GM23248 (cell line): ENCODE measurements around the gene GINS2. TPM values are rescaled to one million over a fixed set of nuclear protein-coding genes. Genes with fewer than 3 reads are reported as not detected.

Experiments
- DNase-seq: peaks from one replicate; pipeline ENCODE4 v3.0.0-alpha.2; 2015
- H2AFZ ChIP-seq: fragments of 200-600 bp; sonication (generic); 2 replicates; pipeline ENCODE4 v1.6.1; 2016; ENCODE audit warnings: antibody characterized with exemption
- H3F3A ChIP-seq: fragments of 200-600 bp; sonication (generic); 2 replicates; pipeline ENCODE4 v1.6.1; 2016; ENCODE audit warnings: mild to moderate bottlenecking, antibody characterized with exemption, mixed run types; ENCODE audit not compliant: insufficient read depth
- H3K27ac ChIP-seq: fragments of 200-600 bp; sonication (generic); 2 replicates; pipeline ENCODE4 v1.5.1; 2016; ENCODE audit warnings: mild to moderate bottlenecking
- H3K27me3 ChIP-seq: fragments of 200-600 bp; sonication (generic); replicated peaks from 2 replicates; pipeline ENCODE4 v1.6.1; 2016; ENCODE audit warnings: mild to moderate bottlenecking; ENCODE audit not compliant: insufficient read depth
- H3K36me3 ChIP-seq: fragments of 200-600 bp; sonication (generic); 2 replicates; pipeline ENCODE4 v1.6.1; 2016; ENCODE audit warnings: low read depth, mild to moderate bottlenecking
- H3K4me1 ChIP-seq: fragments of 200-600 bp; sonication (generic); 2 replicates; pipeline ENCODE4 v1.6.1; 2016; ENCODE audit warnings: mild to moderate bottlenecking; ENCODE audit not compliant: insufficient read depth
- H3K4me2 ChIP-seq: fragments of 200-600 bp; sonication (generic); one replicate; pipeline ENCODE4 v1.6.1; 2016; ENCODE audit warnings: mild to moderate bottlenecking; ENCODE audit not compliant: unreplicated experiment
- H3K4me3 ChIP-seq: fragments of 200-600 bp; sonication (generic); 2 replicates; pipeline ENCODE4 v1.5.1; 2016; ENCODE audit warnings: mild to moderate bottlenecking
- H3K79me2 ChIP-seq: fragments of 200-600 bp; sonication (generic); 2 replicates; pipeline ENCODE4 v1.6.1; 2016; ENCODE audit warnings: mild to moderate bottlenecking; ENCODE audit not compliant: insufficient read depth
- H3K9ac ChIP-seq: fragments of 200-600 bp; sonication (generic); 2 replicates; pipeline ENCODE4 v1.6.1; 2016; ENCODE audit warnings: mild to moderate bottlenecking
- H3K9me2 ChIP-seq: fragments of 200-600 bp; sonication (generic); 2 replicates; pipeline ENCODE4 v1.6.1; 2016; ENCODE audit warnings: mixed run types, mild to moderate bottlenecking, moderate library complexity; ENCODE audit not compliant: insufficient read depth
- H3K9me3 ChIP-seq: fragments of 200-600 bp; sonication (generic); one replicate; pipeline ENCODE4 v1.6.1; 2017; ENCODE audit warnings: low read depth
- H4K20me1 ChIP-seq: fragments of 200-600 bp; sonication (generic); 2 replicates; pipeline ENCODE4 v1.6.0; 2016; ENCODE audit not compliant: insufficient read depth
- EZH2 ChIP-seq: fragments of 200-600 bp; sonication (generic); IDR thresholded peaks from 2 replicates; pipeline ENCODE4 v1.6.1; 2018; ENCODE audit warnings: antibody characterized with exemption, mild to moderate bottlenecking; ENCODE audit not compliant: insufficient read depth, poor library complexity, severe bottlenecking
- EZH2phosphoT487 ChIP-seq: fragments of 200-600 bp; sonication (generic); IDR thresholded peaks from 2 replicates; pipeline ENCODE4 v1.6.1; 2018; ENCODE audit warnings: antibody characterized with exemption, moderate library complexity, mild to moderate bottlenecking, low read depth; ENCODE audit not compliant: insufficient read depth
- WGBS, 2 experiments: methylation state at CpG; one replicate each; pipeline ENCODE4 v1.1.6; 2015 to 2017; ENCODE audit warnings: low lambda C conversion rate in 2 of 2, low coverage in 1 of 2; ENCODE audit errors: missing lambda C conversion rate in 2 of 2; 5-methylcytosine and 5-hydroxymethylcytosine counted together
- in situ Hi-C: fragments of 300-500 bp; cut with MboI; formaldehyde crosslinking; loops from 2 replicates; pipeline ENCODE4 v1.15.0; 2020
- polyA plus RNA-seq: library from polyadenylated mRNA; unstranded; fragments of >200 nt; fragmentation: Nextera tagmentation; extraction: Ambion mirVana; gene quantifications from 2 replicates; pipeline ENCODE4 v1.2.1, GENCODE V29; 2016
- total RNA-seq: library from RNA; depleted of rRNA; stranded (reverse); fragments of >200 nt; shearing (Covaris generic); gene quantifications from 2 replicates; pipeline ENCODE4 v1.2.3, GENCODE V29; 2014

The GINS2 gene
- total and polyA plus RNA-seq, 2 experiments from 2014 or later: 8.9 to 9.9 TPM

DNA sequence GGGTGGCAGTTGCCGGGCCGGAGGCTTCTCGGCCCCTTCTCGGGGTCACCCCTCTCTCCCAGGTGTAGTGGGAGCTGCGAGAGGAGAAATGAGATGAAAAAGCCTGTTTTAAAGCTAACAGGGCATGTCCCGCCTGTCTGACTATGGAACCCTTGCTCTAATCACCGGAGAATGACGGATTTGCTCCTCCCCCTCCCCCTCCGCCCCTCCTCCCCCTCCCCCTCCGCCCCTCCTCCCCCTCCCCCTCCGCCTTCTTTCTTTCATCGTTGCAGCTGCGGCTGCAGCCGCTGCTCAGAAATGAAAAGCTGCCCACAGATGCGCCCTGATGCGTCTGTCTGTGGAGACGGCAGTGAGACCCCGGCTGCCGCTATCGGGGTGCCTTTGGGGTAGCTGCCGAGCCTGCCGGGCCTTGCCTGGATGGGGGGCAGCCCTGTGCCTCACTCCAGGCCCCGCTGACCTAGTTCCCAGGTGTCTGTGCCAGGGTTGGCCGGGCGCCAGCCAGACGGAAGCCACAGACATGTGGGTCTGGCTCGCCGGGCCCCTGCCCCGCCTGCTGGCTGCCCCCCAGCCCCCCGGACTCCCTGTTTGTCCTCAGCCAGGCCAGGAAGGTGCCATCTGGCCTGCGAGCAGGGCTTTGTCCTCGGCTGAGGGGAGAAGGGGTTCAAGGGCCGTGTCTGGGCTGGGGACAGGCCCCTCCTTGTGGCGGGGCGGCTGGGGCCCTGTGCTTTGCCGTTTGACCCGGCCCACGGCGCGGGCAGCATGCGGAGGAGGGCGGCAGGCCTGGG, 37.7 kb downstream of the GINS2 start:
- no peak overlapping the region for H2AFZ ChIP-seq
- TF ChIP-seq EZH2phosphoT487: no peak
- TF ChIP-seq EZH2: no peak
- H3F3A ChIP-seq: peaks cover 8% of the 10 kb centered on the region; the same call in 1 of the 2 replicates
- 0 out of 2 replicates have a peak, but pooled peaks cover 3% of the 10 kb centered on the region for H4K20me1 ChIP-seq
- no peak overlapping the region for H3K4me3 ChIP-seq
- H3K9me2 ChIP-seq: no peaks in the 10 kb centered on the region
- H3K27me3 ChIP-seq: no peaks in the 10 kb centered on the region
- H3K36me3 ChIP-seq: no peaks in the 10 kb centered on the region; the same call in 1 of the 2 replicates
- in situ Hi-C loops: no loop called here
- peaks cover 22% of the 10 kb centered on the region; the same call in 1 of the 2 replicates for H3K79me2 ChIP-seq
- 69 to 70% methylated on average over 29 to 40 of the region's 42 CpGs for WGBS, 2 experiments
- peaks cover 6% of the 10 kb centered on the region; the same call in 1 of the 2 replicates for H3K4me1 ChIP-seq
- no peak overlapping the region for H3K9ac ChIP-seq
- no peaks in the 10 kb centered on the region for H3K9me3 ChIP-seq
- H3K4me2 ChIP-seq: no peak overlapping the region
- no peak overlapping the region for H3K27ac ChIP-seq
- DNase-seq: no peak

DNA sequence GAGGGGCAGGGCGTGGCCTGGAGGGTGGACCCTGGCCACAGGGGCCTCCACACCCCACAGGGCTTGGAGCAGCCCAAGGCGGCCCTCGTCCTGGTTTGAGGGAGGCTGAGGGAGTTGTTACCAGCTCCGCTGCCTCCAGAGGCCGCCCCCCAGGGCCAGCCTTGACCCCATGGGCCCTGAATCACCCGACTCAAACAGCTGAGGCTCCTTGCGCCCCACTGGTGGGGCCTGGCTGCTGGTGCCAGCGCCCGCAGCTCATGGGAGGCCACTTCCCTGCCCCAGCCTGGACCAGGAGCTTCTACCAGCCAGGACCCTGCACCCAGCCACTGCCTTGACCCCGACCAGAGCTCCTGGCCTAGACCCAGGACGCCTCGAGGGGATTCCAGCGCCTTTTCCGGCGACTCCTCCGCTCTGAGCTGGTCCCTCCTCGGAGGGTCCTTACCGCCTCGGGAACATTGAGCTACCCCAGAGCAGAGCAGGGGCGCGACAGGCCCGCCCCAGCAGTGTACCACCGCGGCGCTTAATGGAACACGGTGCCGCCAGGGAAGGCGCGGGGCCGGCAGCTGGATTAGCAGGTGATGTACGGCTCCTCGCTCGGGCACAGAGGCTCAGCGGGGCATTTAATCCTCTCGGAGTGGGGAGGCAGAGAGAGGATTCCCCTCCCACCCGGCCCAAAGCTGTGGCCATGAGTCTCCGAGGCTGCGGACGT, 38.5 kb downstream of the GINS2 start:
- Histone ChIP-seq H3K9ac (no peak overlapping the region), H3K4me2 (no peak overlapping the region), H3K36me3 (no peaks in the 10 kb centered on the region; the same call in 1 of the 2 replicates), H3K4me1 (peaks cover 6% of the 10 kb centered on the region; the same call in 1 of the 2 replicates), H3K27me3 (no peaks in the 10 kb centered on the region), H3K4me3 (no peak overlapping the region), H3K9me2 (no peaks in the 10 kb centered on the region), H4K20me1 (0 out of 2 replicates have a peak, but pooled peaks cover 3% of the 10 kb centered on the region), H2AFZ (no peak overlapping the region), H3K27ac (no peak overlapping the region), H3K9me3 (no peaks in the 10 kb centered on the region), H3K79me2 (peaks cover 26% of the 10 kb centered on the region), H3F3A (peaks cover 8% of the 10 kb centered on the region; the same call in 1 of the 2 replicates)
- TF ChIP-seq EZH2phosphoT487 (no peak), EZH2 (no peak)
- 96 to 97% methylated on average over 28 to 39 of the region's 39 CpGs for WGBS, 2 experiments
- in situ Hi-C loops: no loop called here
- no peak for DNase-seq

GRCh38 chr16:85649411-85650134, 39.2 kb downstream of the GINS2 start:
- no peaks in the 10 kb centered on the region for H3K27me3 ChIP-seq

GRCh38 chr16:85648805-85649204, 39.9 kb downstream of the GINS2 start:
- no peaks in the 10 kb centered on the region for H3K9me2 ChIP-seq
- no peak overlapping the region for H3K4me3 ChIP-seq
- no peak for DNase-seq
- no peak overlapping the region for H3K4me2 ChIP-seq
- 82 to 85% methylated on average over 13 to 14 of the region's 14 CpGs for WGBS, 2 experiments
- no peaks in the 10 kb centered on the region for H3K27me3 ChIP-seq
- peaks cover 39% of the 10 kb centered on the region for H3K79me2 ChIP-seq
- 0 out of 2 replicates have a peak, but pooled peaks cover 3% of the 10 kb centered on the region for H4K20me1 ChIP-seq
- no peak overlapping the region for H3K27ac ChIP-seq
- H3K9ac ChIP-seq: no peak overlapping the region
- H3K9me3 ChIP-seq: no peaks in the 10 kb centered on the region
- peaks cover 6% of the 10 kb centered on the region; the same call in 1 of the 2 replicates for H3K4me1 ChIP-seq
- H2AFZ ChIP-seq: no peak overlapping the region
- TF ChIP-seq EZH2 (no peak), EZH2phosphoT487 (no peak)
- H3K36me3 ChIP-seq: no peaks in the 10 kb centered on the region
- peaks cover 6% of the 10 kb centered on the region; the same call in 1 of the 2 replicates for H3F3A ChIP-seq
- in situ Hi-C loops: no loop called here

More at GRCh38 chr16:85649411-85650134, 39.2 kb downstream of the GINS2 start:
- Histone ChIP-seq H3K27ac (no peak overlapping the region), H4K20me1 (0 out of 2 replicates have a peak, but pooled peaks cover 3% of the 10 kb centered on the region), H3K4me2 (no peak overlapping the region), H3K9ac (no peak overlapping the region), H3K79me2 (peaks cover 32% of the 10 kb centered on the region), H3K36me3 (no peaks in the 10 kb centered on the region), H3K4me3 (no peak overlapping the region), H3K9me2 (no peaks in the 10 kb centered on the region), H2AFZ (no peak overlapping the region), H3F3A (peaks cover 8% of the 10 kb centered on the region; the same call in 1 of the 2 replicates), H3K4me1 (peaks cover 6% of the 10 kb centered on the region; the same call in 1 of the 2 replicates), H3K9me3 (no peaks in the 10 kb centered on the region)
- DNase-seq: no peak
- WGBS, 2 experiments: 86% methylated on average over 15 of the region's 16 CpGs
- TF ChIP-seq EZH2phosphoT487 (no peak), EZH2 (no peak)
- in situ Hi-C loops: no loop called here
